HUES6 (cell line): ENCODE results near the gene ADD3.
"Not testable (repeated sequence)": the region's sequence is repeated elsewhere in the genome, so short reads cannot be mapped to it uniquely, and the experiment has no call there.

ENCODE experiments used
- H3K27ac ChIP-seq: 2 replicates; pipeline ENCODE4 v1.7.0; 2013; ENCODE audit warnings: low read depth, mild to moderate bottlenecking, low read length, inconsistent platforms
- H3K27me3 ChIP-seq: 2 replicates; pipeline ENCODE4 v1.6.1; 2013; ENCODE audit warnings: low read length; ENCODE audit not compliant: control insufficient read depth, insufficient read depth
- H3K36me3 ChIP-seq: 2 replicates; pipeline ENCODE4 v1.6.1; 2013; ENCODE audit warnings: low read length; ENCODE audit not compliant: control insufficient read depth, insufficient read depth
- H3K4me1 ChIP-seq: 2 replicates; pipeline ENCODE4 v1.6.1; 2013; ENCODE audit warnings: low read length; ENCODE audit not compliant: control insufficient read depth, insufficient read depth
- H3K4me3 ChIP-seq: 2 replicates; pipeline ENCODE4 v1.5.1; 2013; ENCODE audit warnings: low read depth, low read length
- H3K9ac ChIP-seq: one replicate; pipeline ENCODE4 v1.6.1; 2013; ENCODE audit warnings: mild to moderate bottlenecking, low read length
- H3K9me3 ChIP-seq: 2 replicates; pipeline ENCODE4 v1.6.1; 2013; ENCODE audit warnings: low read depth, low read length; ENCODE audit not compliant: control insufficient read depth, insufficient read depth

The ADD3 gene

DNA sequence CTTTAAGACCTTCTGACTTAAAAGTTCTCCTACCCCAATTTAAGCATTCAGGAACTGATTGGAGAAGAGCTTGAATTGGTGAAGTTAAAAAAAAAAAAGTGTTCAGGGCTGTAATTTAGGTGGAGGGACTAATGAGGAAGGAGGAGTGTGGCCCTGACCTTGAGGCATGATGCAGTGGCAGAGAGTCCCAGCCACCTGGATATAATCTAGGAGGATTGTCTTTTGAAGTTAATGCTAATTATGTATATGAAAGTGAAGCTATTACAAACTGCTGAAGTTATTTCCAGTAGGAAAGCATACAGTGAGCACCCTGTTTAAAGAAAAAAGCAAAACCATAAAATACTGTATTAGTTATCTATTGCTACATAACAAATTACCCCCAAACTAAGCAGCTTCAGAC lies 31.5 kb downstream of the ADD3 start:
- Histone ChIP-seq H3K27ac (no peak overlapping the region), H3K36me3 (no peaks in the 10 kb centered on the region), H3K9me3 (no peaks in the 10 kb centered on the region), H3K4me1 (peaks cover 11% of the 10 kb centered on the region), H3K4me3 (no peak overlapping the region), H3K27me3 (no peaks in the 10 kb centered on the region), H3K9ac (no peak overlapping the region)

DNA sequence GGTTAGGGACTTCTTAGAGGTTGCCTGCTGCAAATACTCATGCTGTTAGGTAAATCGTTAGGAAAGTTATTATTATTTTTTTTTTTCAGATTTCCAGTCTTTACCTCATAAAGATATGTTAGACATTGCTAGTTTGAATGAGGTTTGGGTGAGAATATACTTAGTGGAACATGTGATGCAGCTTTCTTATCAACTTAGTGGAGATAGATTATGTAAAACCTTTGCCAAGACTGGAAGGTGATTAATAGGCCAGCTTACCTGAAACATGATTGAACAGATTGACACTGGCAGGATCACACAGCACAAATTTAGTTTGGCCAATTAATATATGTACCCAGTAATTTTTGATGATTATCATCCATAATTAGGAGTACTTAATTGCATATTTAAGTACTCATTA lies 32.3 kb downstream of the ADD3 start:
- no peaks in the 10 kb centered on the region; the same call in 1 of the 2 replicates for H3K36me3 ChIP-seq
- H3K4me3 ChIP-seq = no peak overlapping the region
- H3K4me1 ChIP-seq = peaks cover 11% of the 10 kb centered on the region
- no peak overlapping the region for H3K27ac ChIP-seq
- H3K9me3 ChIP-seq = no peaks in the 10 kb centered on the region
- H3K9ac ChIP-seq = no peak overlapping the region
- H3K27me3 ChIP-seq = no peaks in the 10 kb centered on the region

DNA sequence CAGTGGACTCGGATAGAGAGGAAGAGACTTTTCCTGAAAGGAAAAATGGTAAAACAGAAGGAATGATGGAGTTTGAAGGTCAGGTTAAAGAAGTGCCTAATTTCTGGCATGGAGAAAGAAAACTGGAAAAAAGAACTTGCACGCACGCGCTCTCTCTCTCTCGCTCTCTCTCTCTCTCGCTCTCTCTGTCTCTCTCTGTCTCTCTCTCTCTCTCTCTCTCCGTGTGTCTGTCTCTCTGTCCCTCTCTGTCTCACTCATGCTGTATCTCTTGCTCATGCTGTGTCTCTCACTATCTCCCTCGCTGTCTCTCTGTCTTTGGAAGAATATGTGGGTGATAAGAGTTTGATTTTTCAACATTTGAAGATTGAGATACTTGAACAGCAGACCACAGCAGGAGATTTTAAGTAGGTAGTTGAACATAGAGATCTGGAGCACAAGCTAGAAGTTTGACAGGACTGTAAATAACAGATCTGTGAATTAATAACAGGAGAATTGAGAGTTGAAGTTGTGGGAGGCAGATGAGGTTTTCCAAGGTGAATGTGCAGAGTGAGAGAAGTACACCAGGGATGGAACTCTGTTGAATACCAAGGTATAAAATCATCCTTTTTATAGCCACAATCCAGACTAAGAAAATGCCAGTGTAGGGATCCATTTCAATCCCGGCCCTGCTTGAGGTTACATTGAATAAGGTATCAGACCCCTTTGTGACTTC lies 33.1 kb downstream of the ADD3 start:
- Histone ChIP-seq H3K9ac (no peak overlapping the region), H3K27ac (no peak overlapping the region)

DNA sequence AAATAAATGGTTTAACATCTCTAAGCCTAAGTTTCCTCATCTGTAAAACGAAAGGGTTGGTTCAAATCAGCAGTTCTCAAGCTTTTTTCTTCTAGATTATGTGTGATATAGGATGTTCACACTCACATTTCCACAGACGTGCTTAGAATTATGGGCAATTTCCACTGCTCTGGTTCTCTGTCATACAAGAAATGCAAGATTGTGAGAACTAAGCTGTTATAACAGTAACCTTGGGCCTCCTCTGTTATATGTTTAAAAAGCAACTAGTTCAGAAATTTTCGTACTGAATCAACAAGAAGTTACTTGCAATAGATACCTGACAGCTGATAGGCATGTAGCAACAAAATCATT lies 33.7 kb downstream of the ADD3 start:
- Histone ChIP-seq H3K27me3 (no peaks in the 10 kb centered on the region), H3K4me1 (peaks cover 11% of the 10 kb centered on the region), H3K27ac (no peak overlapping the region), H3K9me3 (no peaks in the 10 kb centered on the region), H3K9ac (no peak overlapping the region), H3K4me3 (no peak overlapping the region), H3K36me3 (no peaks in the 10 kb centered on the region; the same call in 1 of the 2 replicates)

More for the DNA sequence above, 33.1 kb downstream of the ADD3 start:
- no peaks in the 10 kb centered on the region; the same call in 1 of the 2 replicates for H3K36me3 ChIP-seq
- H3K9me3 ChIP-seq = no peaks in the 10 kb centered on the region
- peaks cover 11% of the 10 kb centered on the region for H3K4me1 ChIP-seq
- no peak overlapping the region for H3K4me3 ChIP-seq
- no peaks in the 10 kb centered on the region for H3K27me3 ChIP-seq

DNA sequence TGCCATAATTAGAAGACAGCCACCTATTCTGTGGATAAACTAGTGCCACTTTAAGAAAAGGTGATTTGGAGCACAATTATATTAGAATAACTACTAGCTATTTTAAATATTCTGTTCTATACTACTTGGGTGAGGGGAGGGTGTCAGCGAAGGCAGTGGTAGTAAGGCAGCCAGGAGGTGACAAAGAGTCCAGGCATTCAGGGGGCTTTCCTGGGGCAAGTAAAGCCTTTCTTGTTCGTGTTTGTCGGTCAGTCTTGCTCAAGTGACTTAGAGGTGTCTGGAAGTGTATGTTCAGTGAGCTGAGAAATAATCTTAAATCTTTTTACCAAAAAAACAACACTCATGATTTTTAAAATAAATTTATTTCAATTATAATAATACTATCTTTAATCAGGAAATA lies 34.4 kb downstream of the ADD3 start:
- Histone ChIP-seq H3K4me3 (no peak overlapping the region), H3K9me3 (peaks cover under 1% of the 10 kb centered on the region; the same call in 1 of the 2 replicates), H3K9ac (no peak overlapping the region), H3K27ac (no peak overlapping the region), H3K4me1 (peaks cover 11% of the 10 kb centered on the region), H3K36me3 (no peaks in the 10 kb centered on the region; the same call in 1 of the 2 replicates), H3K27me3 (no peaks in the 10 kb centered on the region)

DNA sequence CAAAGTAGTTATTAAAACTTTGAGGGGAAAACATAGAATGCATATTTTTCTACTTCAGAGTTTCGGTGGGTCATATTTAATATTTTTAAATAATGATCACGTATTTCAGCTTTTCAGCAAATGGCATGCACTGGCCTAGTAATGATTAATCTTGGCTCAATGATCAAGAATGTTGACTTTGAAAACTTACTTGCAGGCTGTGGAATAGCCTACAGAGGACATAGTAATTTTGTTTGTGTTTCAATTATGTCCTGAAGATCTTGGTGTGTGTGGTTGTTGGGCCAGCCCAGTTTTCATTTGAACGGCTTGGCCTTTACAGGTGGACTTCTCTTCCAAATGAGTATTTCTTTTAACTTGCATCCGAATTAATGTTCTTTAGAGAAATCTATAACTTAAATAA lies 35.1 kb downstream of the ADD3 start:
- Histone ChIP-seq H3K9me3 (peaks cover 8% of the 10 kb centered on the region), H3K4me3 (no peak overlapping the region), H3K36me3 (no peaks in the 10 kb centered on the region; the same call in 1 of the 2 replicates)

DNA sequence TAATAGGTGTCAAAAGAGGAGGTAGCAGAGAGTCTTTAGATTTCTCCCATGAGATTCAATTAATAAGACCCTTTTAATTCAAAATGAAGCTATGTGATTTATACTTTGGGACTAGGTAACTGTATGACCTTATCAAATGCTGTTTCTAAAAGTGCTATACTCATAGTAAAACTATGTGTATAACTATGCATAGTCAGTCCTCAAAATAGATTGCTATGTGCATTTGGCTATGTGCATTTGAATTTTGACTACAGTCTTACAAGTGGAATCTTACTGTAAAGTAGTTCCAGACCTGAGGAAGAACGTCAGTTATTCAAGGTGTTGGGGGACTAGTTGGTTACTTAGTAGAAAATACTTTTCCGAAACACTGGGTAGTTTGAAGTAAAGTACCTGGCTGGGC lies 36.9 kb downstream of the ADD3 start:
- H3K4me3 ChIP-seq = no peak overlapping the region
- peaks cover 23% of the 10 kb centered on the region for H3K9me3 ChIP-seq
- H3K27ac ChIP-seq = no peak overlapping the region
- no peak overlapping the region for H3K9ac ChIP-seq
- H3K36me3 ChIP-seq = peaks cover 3% of the 10 kb centered on the region
- H3K4me1 ChIP-seq = peaks cover 4% of the 10 kb centered on the region; the same call in 1 of the 2 replicates
- H3K27me3 ChIP-seq = no peaks in the 10 kb centered on the region

More for the DNA sequence above, 35.1 kb downstream of the ADD3 start:
- Histone ChIP-seq H3K27ac (no peak overlapping the region), H3K27me3 (no peaks in the 10 kb centered on the region), H3K4me1 (peaks cover 11% of the 10 kb centered on the region), H3K9ac (no peak overlapping the region)

DNA sequence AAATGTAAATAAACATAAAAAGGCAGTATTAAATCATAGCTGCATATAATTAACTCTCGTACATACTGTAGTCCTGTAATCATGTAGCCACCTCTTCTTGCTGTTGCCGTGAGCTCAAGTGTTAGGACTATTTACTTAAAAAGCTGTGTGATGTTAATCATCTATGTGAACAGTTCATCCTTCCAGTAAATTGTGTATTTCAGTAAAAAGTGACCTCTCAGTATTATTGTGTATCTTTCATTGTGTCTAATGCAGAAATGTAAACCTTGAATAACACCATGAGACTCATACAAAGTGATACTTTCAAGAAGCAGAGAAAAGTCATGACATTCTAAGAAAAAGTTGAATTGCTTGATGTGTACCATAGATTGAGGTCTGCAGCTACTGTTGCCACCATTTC lies 38.0 kb downstream of the ADD3 start:
- H3K4me3 ChIP-seq = no peak overlapping the region

DNA sequence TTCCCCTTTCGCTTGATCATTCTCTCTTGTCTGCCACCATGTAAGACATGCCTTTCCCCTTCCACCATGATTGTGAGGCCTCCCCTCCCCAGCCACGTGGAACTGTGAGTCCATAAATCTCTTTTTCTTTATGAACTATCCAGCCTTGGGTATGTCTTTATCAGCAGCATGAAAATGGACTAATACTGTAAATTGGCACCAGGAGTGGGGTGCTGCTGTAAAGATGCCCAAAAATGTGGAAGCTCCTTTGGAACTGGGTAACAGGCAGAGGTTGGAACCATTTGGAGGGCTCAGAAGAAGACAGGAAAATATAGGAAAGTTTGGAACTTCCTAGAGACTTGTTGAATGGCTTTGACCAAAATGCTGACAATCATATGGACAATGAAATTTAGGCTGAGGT lies 40.4 kb downstream of the ADD3 start:
- H3K27ac ChIP-seq, H3K36me3 ChIP-seq, H3K9ac ChIP-seq, H3K4me1 ChIP-seq, H3K4me3 ChIP-seq, H3K27me3 ChIP-seq: not testable (repeated sequence)
- peaks cover 23% of the 10 kb centered on the region for H3K9me3 ChIP-seq

More for the DNA sequence above, 38.0 kb downstream of the ADD3 start:
- Histone ChIP-seq H3K27me3 (no peaks in the 10 kb centered on the region), H3K9me3 (peaks cover 23% of the 10 kb centered on the region), H3K9ac (no peak overlapping the region), H3K36me3 (peaks cover 3% of the 10 kb centered on the region), H3K27ac (no peak overlapping the region), H3K4me1 (peaks cover 3% of the 10 kb centered on the region; the same call in 1 of the 2 replicates)

DNA sequence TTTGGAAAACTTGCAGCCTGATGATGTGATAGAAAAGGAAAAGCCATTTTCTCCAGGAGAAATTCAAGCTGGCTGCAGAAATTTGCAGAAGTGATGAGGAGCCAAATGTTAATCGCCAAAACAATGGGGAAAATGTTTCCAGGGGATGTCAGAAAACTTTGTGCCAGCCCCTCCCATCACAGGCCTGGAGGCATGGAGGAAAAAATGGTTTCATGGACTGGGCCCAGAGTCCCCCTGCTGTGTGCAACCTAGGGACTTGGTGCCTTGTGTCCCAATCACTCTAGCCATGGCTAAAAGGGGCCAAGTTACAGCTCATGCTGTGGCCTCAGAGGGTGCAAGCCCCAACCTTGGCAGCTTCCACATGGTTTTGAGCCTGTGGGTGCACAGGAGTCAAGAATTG lies 41.0 kb downstream of the ADD3 start:
- peaks cover 23% of the 10 kb centered on the region for H3K9me3 ChIP-seq
- no peak overlapping the region for H3K27ac ChIP-seq
- H3K36me3 ChIP-seq = peaks cover 3% of the 10 kb centered on the region
- no peak overlapping the region for H3K4me3 ChIP-seq
- H3K4me1 ChIP-seq = no peaks in the 10 kb centered on the region
- no peak overlapping the region for H3K9ac ChIP-seq
- H3K27me3 ChIP-seq = no peaks in the 10 kb centered on the region

DNA sequence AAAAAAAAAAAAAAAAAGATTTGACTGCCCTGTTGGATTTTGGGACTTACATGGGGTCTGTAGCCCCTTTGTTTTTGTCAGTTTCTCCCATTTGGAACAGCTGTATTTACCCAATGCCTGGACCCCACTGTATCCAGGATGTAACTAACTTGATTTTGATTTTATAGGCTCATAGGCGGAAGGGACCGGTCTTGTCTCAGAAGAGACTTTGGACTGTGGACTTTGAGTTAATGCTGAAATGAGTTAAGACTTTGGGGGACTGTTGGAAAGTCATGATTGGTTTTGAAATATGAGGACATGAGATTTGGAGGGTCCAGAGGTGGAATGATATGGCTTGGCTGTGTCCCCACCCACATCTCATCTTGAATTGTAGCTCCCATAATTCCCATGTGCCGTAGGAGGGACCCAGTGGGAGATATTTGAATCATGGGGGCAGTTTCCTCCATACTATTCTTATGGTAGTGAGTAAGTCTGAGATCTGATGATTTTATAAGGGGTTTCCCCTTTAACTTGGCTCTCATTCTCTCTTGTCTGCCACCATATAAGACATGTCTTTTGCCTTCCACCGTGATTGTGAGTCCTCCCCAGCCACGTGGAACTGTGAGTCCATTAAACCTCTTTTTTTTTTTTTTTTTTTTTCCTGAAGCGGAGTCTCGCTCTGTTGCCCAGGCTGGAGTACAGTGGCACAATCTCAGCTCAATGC lies 42.3 kb downstream of the ADD3 start:
- not testable (repeated sequence) for H3K4me1 ChIP-seq, H3K4me3 ChIP-seq, H3K27me3 ChIP-seq, H3K27ac ChIP-seq, H3K36me3 ChIP-seq, H3K9ac ChIP-seq
- peaks cover 23% of the 10 kb centered on the region for H3K9me3 ChIP-seq
